Activated CD4-positive, alpha-beta memory T cell treated with anti-CD3 and anti-CD28 coated beads for 36 hours (primary cell): ENCODE measurements around the gene AMACR. TPM values are rescaled to one million over a fixed set of nuclear protein-coding genes. Genes with fewer than 3 reads are reported as not detected.
"Not testable (repeated sequence)": the region's sequence is repeated elsewhere in the genome, so short reads cannot be mapped to it uniquely, and the experiment has no call there.

Source experiments
- CTCF ChIA-PET: fragments of 350-600 bp; sonication (Branson Sonifier 250); formaldehyde crosslinking; loops from one replicate; lab custom pipeline; 2021; ENCODE audit warnings: antibody characterized with exemption, inconsistent platforms; lab: Charles Lee
- POLR2A ChIA-PET: fragments of 350-600 bp; sonication (Branson Sonifier 250); formaldehyde crosslinking; loops from one replicate; lab custom pipeline; 2021; ENCODE audit warnings: antibody characterized with exemption; lab: Charles Lee
- DNase-seq: peaks from one replicate; pipeline ENCODE4 v3.0.0-alpha.2; 2020
- H3K27ac Mint-ChIP-seq: one replicate; pipeline ENCODE4 v1.8.0; 2021; ENCODE audit warnings: mixed read lengths
- H3K27me3 Mint-ChIP-seq: one replicate; pipeline ENCODE4 v1.8.0; 2021; ENCODE audit warnings: mixed read lengths
- H3K36me3 Mint-ChIP-seq: one replicate; pipeline ENCODE4 v1.8.0; 2021; ENCODE audit warnings: mixed read lengths
- H3K4me1 Mint-ChIP-seq: one replicate; pipeline ENCODE4 v1.8.0; 2021; ENCODE audit warnings: low read depth, mixed read lengths
- H3K4me3 Mint-ChIP-seq: one replicate; pipeline ENCODE4 v1.8.0; 2021; ENCODE audit warnings: mild to moderate bottlenecking, mixed read lengths
- H3K9me3 Mint-ChIP-seq: one replicate; pipeline ENCODE4 v1.8.0; 2021; ENCODE audit warnings: mixed read lengths
- intact Hi-C: fragments of 100-400 bp; cut with micrococcal nuclease; formaldehyde crosslinking; loops from one replicate; pipeline ENCODE4 v1.15.1; 2023
- total RNA-seq, 2 experiments: library from RNA; stranded (reverse); gene quantifications; one replicate each; pipeline ENCODE4 v1.2.3, GENCODE V29; 2021

The AMACR gene
- total RNA-seq, 2 experiments from 2014 or later: 11.5 TPM

DNA sequence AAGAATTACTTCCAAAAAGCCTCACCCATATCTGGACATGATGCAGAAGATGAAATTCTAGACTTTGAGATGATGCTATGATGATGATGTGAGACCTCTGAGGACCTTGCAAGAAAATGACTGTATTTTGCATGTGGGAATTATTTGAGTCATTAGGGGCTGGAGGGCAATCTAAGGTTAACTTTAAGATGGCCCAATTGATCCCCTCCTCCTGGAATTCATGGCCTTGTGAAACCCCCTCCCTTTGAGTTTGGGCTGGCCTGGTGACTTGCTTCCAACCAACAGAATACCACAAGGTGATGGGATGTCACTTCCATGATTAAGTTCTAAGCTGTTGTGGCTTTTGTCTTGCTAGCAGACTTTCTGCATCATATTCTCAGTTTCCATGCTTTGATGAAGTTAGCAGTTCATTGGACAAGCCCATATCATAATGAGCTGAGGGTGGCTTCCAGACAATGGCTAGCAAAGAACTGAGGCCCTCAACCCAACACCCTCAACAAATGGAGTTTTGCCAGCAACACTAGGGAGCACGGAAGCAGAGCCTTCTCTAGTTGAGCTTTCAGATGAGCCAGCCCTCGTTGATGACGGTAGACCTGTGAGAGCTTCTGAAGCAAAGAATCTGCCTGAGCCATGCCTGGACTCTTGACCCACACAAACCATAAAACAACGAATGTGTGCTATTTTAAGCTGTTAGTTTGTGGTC, 7.4 kb upstream of the AMACR start:
- peaks cover 6% of the 10 kb centered on the region for H3K9me3 Mint-ChIP-seq
- H3K36me3 Mint-ChIP-seq: peaks cover 6% of the 10 kb centered on the region
- DNase-seq: peak; percentile 63
- H3K27me3 Mint-ChIP-seq: no peaks in the 10 kb centered on the region
- ChIA-PET POLR2A (interaction anchor here (1.6 kb wide), 1 partner anchor 10 kb away, joined by 9 read pairs; no protein-coding TSS in a partner anchor), CTCF (interaction anchor here (1.0 to 1.4 kb wide), 2 partner anchors 18 to 450 kb away, joined by 3 to 7 read pairs; no protein-coding TSS in a partner anchor)
- peaks cover 13% of the 10 kb centered on the region for H3K4me1 Mint-ChIP-seq
- peak overlapping the region; percentile 64 for H3K27ac Mint-ChIP-seq
- H3K4me3 Mint-ChIP-seq: no peak overlapping the region
- intact Hi-C loops: loop anchor here (1.0 kb wide), 1 partner anchor 10 kb away; no protein-coding TSS in a partner anchor

DNA sequence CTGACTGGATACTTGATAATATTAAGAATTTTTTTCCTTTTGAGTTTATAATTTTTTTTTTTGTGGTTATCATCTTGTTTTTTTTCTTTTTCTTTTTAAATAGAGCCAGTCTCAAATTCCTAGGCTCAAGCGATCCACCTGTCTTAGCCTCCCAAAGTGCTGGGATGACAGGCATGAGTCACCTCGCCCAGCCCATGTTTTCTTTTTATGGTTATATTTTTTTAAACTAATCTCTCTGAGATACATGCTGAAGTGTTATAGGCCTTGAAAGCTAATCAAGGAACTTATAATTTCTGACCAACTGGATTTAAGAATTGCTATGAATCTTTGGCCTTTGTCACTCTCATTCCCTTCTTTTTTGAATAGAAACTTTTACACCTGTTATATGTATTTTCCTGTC, 6.8 kb upstream of the AMACR start:
- no peak for DNase-seq
- Mint-ChIP-seq H3K27ac (peak overlapping the region; percentile 53), H3K4me3 (no peak overlapping the region), H3K36me3 (peaks cover 5% of the 10 kb centered on the region), H3K9me3 (peaks cover 6% of the 10 kb centered on the region), H3K4me1 (peaks cover 13% of the 10 kb centered on the region), H3K27me3 (no peaks in the 10 kb centered on the region)
- intact Hi-C loops: loop anchor here (1.0 kb wide), 1 partner anchor 9 kb away; no protein-coding TSS in a partner anchor
- ChIA-PET CTCF (interaction anchor here (1.0 to 1.4 kb wide), 2 partner anchors 17 to 451 kb away, joined by 3 to 7 read pairs; no protein-coding TSS in a partner anchor), POLR2A (interaction anchor here (1.6 kb wide), 1 partner anchor 9 kb away, joined by 9 read pairs; no protein-coding TSS in a partner anchor)

DNA sequence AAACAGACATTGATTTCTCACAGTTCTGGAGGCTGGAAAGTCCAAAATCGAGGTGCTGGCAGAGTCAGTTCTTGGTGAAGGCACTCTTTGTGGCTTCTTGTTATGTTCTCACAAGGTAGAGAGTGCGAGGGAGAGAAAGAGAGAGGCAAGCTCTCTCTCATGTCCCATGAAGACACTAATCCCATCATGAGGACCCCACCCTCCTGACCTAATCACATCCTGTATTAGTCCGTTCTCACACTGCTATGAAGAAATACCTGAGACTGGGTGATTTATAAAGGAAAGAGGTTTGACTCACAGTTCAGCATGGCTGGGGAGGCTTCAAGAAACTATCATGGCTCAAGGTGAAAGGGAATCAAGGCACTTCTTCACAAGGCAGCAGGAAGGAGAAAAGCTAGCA, 5.7 kb upstream of the AMACR start:
- peaks cover 6% of the 10 kb centered on the region for H3K9me3 Mint-ChIP-seq
- ChIA-PET CTCF (interaction anchor here (1.3 kb wide), 1 partner anchor 17 kb away, joined by 6 read pairs; no protein-coding TSS in a partner anchor), POLR2A (no interaction called here)
- H3K36me3 Mint-ChIP-seq: no peaks in the 10 kb centered on the region
- H3K4me1 Mint-ChIP-seq: peaks cover 22% of the 10 kb centered on the region
- DNase-seq: no peak
- H3K27me3 Mint-ChIP-seq: no peaks in the 10 kb centered on the region
- H3K4me3 Mint-ChIP-seq: no peak overlapping the region
- intact Hi-C loops: no loop called here
- no peak overlapping the region for H3K27ac Mint-ChIP-seq

DNA sequence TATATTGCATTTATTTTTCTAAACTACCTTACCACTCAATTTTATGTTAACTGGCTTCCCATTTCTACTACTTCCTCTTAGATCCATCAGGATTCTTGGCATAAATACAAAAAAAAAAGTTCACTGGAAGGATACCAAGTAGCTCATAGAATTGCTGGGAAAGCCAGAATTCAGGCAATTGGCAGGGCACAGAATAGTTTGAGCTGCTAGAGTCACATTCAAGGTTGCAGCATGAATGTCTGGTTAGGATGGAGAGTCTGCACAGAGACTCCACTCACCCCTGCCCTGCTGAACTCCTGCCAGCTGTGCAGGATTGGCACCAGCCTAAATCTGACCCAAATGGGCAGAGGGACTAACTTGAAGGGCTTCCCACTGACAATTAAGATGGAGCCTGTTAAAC, 4.9 kb upstream of the AMACR start:
- CTCF ChIA-PET: interaction anchor here (1.3 kb wide), 1 partner anchor 16 kb away, joined by 6 read pairs; no protein-coding TSS in a partner anchor
- DNase-seq: no peak
- intact Hi-C loops: no loop called here

DNA sequence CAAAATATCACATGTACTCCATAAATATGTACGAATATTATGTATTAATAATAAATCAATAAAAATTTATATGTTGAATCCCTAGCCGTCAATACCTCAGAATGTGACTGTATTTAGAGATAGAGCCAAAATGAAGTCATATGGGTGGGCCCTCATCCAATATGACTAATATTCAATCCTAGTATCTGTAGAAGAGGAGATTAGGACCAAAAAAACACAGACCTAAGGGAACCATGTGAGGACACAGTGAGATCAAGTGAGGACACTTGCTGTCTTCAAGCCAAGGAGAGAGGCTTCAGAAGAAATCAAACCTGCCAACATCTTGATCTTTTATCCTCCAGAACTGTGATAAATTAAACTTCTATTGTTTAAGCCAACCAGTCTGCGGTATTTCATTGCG, 3.7 kb upstream of the AMACR start:
- DNase-seq: no peak
- ChIA-PET CTCF (interaction anchor here (1.0 kb wide), 1 partner anchor 11 kb away, joined by 3 read pairs; no protein-coding TSS in a partner anchor), POLR2A (no interaction called here)
- peaks cover 6% of the 10 kb centered on the region for H3K9me3 Mint-ChIP-seq
- H3K27ac Mint-ChIP-seq: no peak overlapping the region
- H3K36me3 Mint-ChIP-seq: no peaks in the 10 kb centered on the region
- peaks cover 31% of the 10 kb centered on the region for H3K4me1 Mint-ChIP-seq
- no peaks in the 10 kb centered on the region for H3K27me3 Mint-ChIP-seq
- no peak overlapping the region for H3K4me3 Mint-ChIP-seq
- intact Hi-C loops: no loop called here

More for the DNA sequence above, 4.9 kb upstream of the AMACR start:
- no peaks in the 10 kb centered on the region for H3K36me3 Mint-ChIP-seq
- no peaks in the 10 kb centered on the region for H3K27me3 Mint-ChIP-seq
- H3K9me3 Mint-ChIP-seq: peaks cover 6% of the 10 kb centered on the region
- no peak overlapping the region for H3K4me3 Mint-ChIP-seq
- no peak overlapping the region for H3K27ac Mint-ChIP-seq
- peaks cover 24% of the 10 kb centered on the region for H3K4me1 Mint-ChIP-seq
- POLR2A ChIA-PET: no interaction called here

DNA sequence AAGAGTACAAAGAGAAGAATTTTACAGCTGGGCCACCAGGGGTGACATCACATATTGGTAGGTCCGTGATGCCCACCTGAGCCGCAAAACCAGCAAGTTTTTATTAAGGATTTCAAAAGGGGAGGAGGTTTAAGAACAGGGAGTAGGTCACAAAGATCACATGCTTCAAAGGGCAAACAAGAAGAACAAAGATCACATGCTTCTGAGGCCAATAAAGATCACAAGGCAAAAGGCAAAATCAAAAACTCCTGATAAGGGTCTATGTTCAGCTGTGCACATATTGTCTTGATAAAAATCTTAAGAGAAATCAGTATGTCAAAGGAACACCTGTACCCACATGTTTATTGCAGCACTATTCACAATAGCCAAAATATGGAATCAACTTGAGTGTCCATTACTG, 2.3 kb upstream of the AMACR start:
- DNase-seq, H3K36me3 Mint-ChIP-seq, H3K27ac Mint-ChIP-seq, H3K9me3 Mint-ChIP-seq, intact Hi-C loops, CTCF ChIA-PET, POLR2A ChIA-PET, H3K4me3 Mint-ChIP-seq, H3K27me3 Mint-ChIP-seq: not testable (repeated sequence)
- peaks cover 34% of the 10 kb centered on the region for H3K4me1 Mint-ChIP-seq

DNA sequence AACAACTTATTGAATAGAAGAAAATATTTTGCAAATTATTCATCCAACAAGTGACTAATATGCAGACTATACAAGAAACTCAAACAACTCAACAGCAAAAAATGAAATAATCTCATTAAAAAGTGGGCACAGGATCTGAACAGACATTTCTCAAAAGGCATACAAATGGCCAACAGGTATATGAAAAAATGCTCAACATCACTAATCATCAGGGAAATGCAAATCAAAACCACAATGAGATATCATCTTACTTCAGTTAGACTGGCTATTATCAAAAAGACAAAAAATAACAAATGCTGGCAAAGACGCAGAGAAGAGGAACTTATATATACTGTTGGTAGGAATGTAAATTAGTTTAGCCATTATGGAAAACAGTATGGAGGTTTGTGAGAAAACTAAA, 1.8 kb upstream of the AMACR start:
- CTCF ChIA-PET: no interaction called here
- peaks cover 6% of the 10 kb centered on the region for H3K9me3 Mint-ChIP-seq
- no peak overlapping the region for H3K27ac Mint-ChIP-seq
- H3K4me1 Mint-ChIP-seq: peaks cover 32% of the 10 kb centered on the region
- POLR2A ChIA-PET: no interaction called here
- H3K27me3 Mint-ChIP-seq: no peaks in the 10 kb centered on the region
- DNase-seq: no peak
- no peak overlapping the region for H3K4me3 Mint-ChIP-seq
- intact Hi-C loops: loop anchor here (5.0 to 10.0 kb wide), 3 partner anchors 235 to 918 kb away; partner anchors contain the start of gene DNAJC21
- peaks cover 2% of the 10 kb centered on the region for H3K36me3 Mint-ChIP-seq

DNA sequence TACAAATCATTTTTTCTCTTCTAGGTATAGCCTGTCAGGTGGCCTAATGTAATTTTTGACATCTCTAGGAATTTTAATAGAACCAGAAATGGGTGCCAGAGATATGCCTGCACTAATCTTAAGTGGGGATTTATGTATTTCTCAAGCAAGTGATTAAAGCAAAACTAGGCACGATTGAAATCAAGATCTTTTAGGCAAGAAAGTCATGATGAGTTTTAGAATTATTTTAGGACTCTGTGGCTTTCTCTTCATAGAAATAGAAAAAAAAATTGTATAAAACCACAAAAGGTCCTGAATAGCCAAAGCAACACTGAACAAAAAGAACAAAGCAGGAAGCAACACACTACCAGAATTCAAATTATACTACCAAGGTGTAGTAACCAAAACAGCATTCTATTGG, 952 bp upstream of the AMACR start:
- H3K27me3 Mint-ChIP-seq: no peaks in the 10 kb centered on the region
- H3K4me3 Mint-ChIP-seq: peak overlapping the region; percentile 91
- ChIA-PET POLR2A (interaction anchor here (1.3 kb wide), 1 partner anchor 12 kb away, joined by 4 read pairs; no protein-coding TSS in a partner anchor), CTCF (interaction anchor here (1.3 to 1.6 kb wide), 2 partner anchors 11 to 14 kb away, joined by 4 to 8 read pairs; no protein-coding TSS in a partner anchor)
- no peak for DNase-seq
- H3K9me3 Mint-ChIP-seq: peaks cover 4% of the 10 kb centered on the region
- intact Hi-C loops: loop anchor here (1.0 to 10.0 kb wide), 5 partner anchors 13 to 918 kb away; partner anchors contain the start of genes DNAJC21 and TARS1
- peaks cover 32% of the 10 kb centered on the region for H3K4me1 Mint-ChIP-seq
- H3K36me3 Mint-ChIP-seq: peaks cover 7% of the 10 kb centered on the region
- peak overlapping the region; percentile 93 for H3K27ac Mint-ChIP-seq

DNA sequence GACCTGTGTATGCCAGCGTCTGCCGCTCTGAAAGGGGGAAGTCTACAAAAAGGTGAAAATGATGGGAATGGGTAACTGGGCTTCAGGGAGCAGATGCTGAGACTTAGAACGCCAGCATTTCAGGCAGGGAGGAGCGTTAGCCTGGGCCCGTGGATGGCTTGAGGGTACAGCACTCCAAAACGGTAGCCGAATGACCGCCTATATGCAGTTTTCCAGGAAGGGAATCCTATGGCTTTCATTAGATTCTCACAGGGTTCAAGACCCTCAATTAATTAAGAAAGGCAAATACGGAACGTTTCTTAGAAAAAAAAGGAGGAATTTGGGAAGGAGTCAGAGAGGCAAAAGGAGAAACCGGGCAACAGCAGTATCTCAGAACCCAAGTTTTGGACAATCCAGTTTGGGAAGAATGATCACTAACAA, 639 bp downstream of the AMACR start:
- H3K27ac Mint-ChIP-seq: peak overlapping the region; percentile 93
- peak overlapping the region; percentile 91 for H3K4me3 Mint-ChIP-seq
- H3K9me3 Mint-ChIP-seq: no peaks in the 10 kb centered on the region
- intact Hi-C loops: loop anchor here (1.0 to 10.0 kb wide), 4 partner anchors 238 to 920 kb away; partner anchors contain the start of genes DNAJC21 and TTC23L
- H3K36me3 Mint-ChIP-seq: peaks cover 11% of the 10 kb centered on the region
- DNase-seq: no peak
- peaks cover 32% of the 10 kb centered on the region for H3K4me1 Mint-ChIP-seq
- ChIA-PET POLR2A (interaction anchor here (0.6 to 1.8 kb wide), 3 partner anchors 10 to 15 kb away, joined by 3 to 5 read pairs (median 4); no protein-coding TSS in a partner anchor), CTCF (interaction anchor here (1.2 to 1.3 kb wide), 2 partner anchors 10 to 37 kb away, joined by 3 to 4 read pairs; no protein-coding TSS in a partner anchor)
- H3K27me3 Mint-ChIP-seq: no peaks in the 10 kb centered on the region

DNA sequence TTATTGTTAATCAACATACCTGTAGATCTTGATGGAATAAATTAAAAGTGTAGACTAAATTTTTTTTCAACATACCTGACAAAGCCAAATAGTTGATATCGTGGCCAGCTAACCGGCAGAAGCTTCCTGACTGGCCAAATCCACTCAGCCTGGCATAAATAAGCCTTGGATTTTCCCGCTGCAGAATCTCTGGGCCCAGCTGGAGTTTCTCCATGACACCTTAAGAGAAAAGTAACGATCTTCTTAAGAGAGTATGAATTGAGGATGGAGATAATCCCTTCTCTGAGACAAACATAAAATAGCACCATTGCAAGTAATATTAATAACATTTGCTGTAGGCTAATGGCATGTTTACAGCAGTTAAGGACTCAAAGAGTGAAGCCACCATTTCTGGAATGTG, 2.2 kb downstream of the AMACR start:
- ChIA-PET CTCF (interaction anchor here (0.9 kb wide), 1 partner anchor 8 kb away, joined by 3 read pairs; no protein-coding TSS in a partner anchor), POLR2A (interaction anchor here (1.6 kb wide), 1 partner anchor 10 kb away, joined by 9 read pairs; no protein-coding TSS in a partner anchor)
- H3K36me3 Mint-ChIP-seq: peaks cover 11% of the 10 kb centered on the region
- intact Hi-C loops: loop anchor here (1.0 to 10.0 kb wide), 4 partner anchors 10 to 922 kb away; partner anchors contain the start of gene DNAJC21
- peaks cover 32% of the 10 kb centered on the region for H3K4me1 Mint-ChIP-seq
- peak overlapping the region; percentile 16 for H3K27ac Mint-ChIP-seq
- H3K27me3 Mint-ChIP-seq: no peaks in the 10 kb centered on the region
- no peak overlapping the region for H3K4me3 Mint-ChIP-seq
- no peak for DNase-seq
- H3K9me3 Mint-ChIP-seq: no peaks in the 10 kb centered on the region

DNA sequence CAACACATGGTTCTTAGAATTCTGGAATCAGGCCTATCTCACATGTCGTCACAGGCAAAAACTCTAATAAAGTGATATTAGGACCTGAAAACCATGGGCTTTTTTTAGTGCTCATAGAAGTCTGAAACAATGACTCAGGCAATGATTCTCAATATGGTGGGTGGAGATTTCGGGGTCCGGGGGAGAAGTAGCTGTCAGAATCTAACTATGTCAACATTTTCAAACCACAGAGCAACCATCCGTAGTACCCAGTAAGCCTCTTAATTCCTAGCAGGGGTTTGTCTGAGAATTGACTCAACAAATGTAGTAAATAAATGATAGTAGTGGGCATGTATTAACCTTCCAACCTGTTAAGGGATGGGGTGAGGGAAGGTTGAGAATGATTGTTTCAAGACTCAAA, 2.6 kb downstream of the AMACR start:
- peaks cover 32% of the 10 kb centered on the region for H3K4me1 Mint-ChIP-seq
- no peaks in the 10 kb centered on the region for H3K9me3 Mint-ChIP-seq
- H3K4me3 Mint-ChIP-seq: no peak overlapping the region
- ChIA-PET CTCF (interaction anchor here (0.9 kb wide), 1 partner anchor 8 kb away, joined by 3 read pairs; no protein-coding TSS in a partner anchor), POLR2A (interaction anchor here (1.6 kb wide), 1 partner anchor 10 kb away, joined by 9 read pairs; no protein-coding TSS in a partner anchor)
- intact Hi-C loops: loop anchor here (1.0 to 10.0 kb wide), 4 partner anchors 10 to 922 kb away; partner anchors contain the start of gene DNAJC21
- peak overlapping the region; percentile 16 for H3K27ac Mint-ChIP-seq
- DNase-seq: peak; percentile 39
- H3K36me3 Mint-ChIP-seq: peaks cover 11% of the 10 kb centered on the region
- no peaks in the 10 kb centered on the region for H3K27me3 Mint-ChIP-seq
